Naive B cell (primary cell): ENCODE measurements around the gene DHRSX. TPM values are rescaled to one million over a fixed set of nuclear protein-coding genes. Genes with fewer than 3 reads are reported as not detected.

Experiments
- ATAC-seq, 2 donors: fragments of 150-1000 bp; cut with Tn5 transposase; 2 replicates each; pipeline ENCODE4 v1.10.0; 2021; ENCODE audit warnings: low read depth in 2 of 2, mild to moderate bottlenecking in 2 of 2, moderate library complexity in 2 of 2
- DNase-seq: peaks from one replicate; pipeline ENCODE4 v3.0.0; 2022
- H3K27ac Mint-ChIP-seq, 6 donors: one replicate each; pipeline ENCODE4 v1.8.0; 2020 to 2022; ENCODE audit warnings: mild to moderate bottlenecking in 6 of 6, mixed read lengths in 6 of 6, moderate library complexity in 5 of 6, inconsistent platforms in 2 of 6
- H3K27me3 Mint-ChIP-seq, 3 donors: one replicate each; pipeline ENCODE4 v1.8.0; 2021 to 2022; ENCODE audit warnings: mixed read lengths in 3 of 3, mild to moderate bottlenecking in 1 of 3
- H3K36me3 Mint-ChIP-seq, 2 donors: one replicate each; pipeline ENCODE4 v1.8.0; 2020 to 2022; ENCODE audit warnings: mixed read lengths in 2 of 2, inconsistent platforms in 1 of 2, mild to moderate bottlenecking in 1 of 2
- H3K4me1 Mint-ChIP-seq, 3 donors: one replicate each; pipeline ENCODE4 v1.8.0; 2020 to 2022; ENCODE audit warnings: mixed read lengths in 3 of 3, inconsistent platforms in 1 of 3, mild to moderate bottlenecking in 1 of 3, moderate library complexity in 1 of 3
- H3K4me3 Mint-ChIP-seq, 8 donors: one replicate each; pipeline ENCODE4 v1.8.0; 2020 to 2022; ENCODE audit warnings: mild to moderate bottlenecking in 8 of 8, mixed read lengths in 8 of 8, moderate library complexity in 8 of 8, inconsistent platforms in 2 of 8
- H3K9me3 Mint-ChIP-seq, 7 donors: one replicate each; pipeline ENCODE4 v1.8.0; 2020 to 2022; ENCODE audit warnings: mixed read lengths in 7 of 7, mild to moderate bottlenecking in 5 of 7, inconsistent platforms in 2 of 7, moderate library complexity in 1 of 7
- polyA plus RNA-seq, 6 donors: library from polyadenylated mRNA; unstranded; fragments of 300-500 nt; fragmentation: Illumina TruSeq; gene quantifications; one replicate each; pipeline ENCODE4 v1.2.3, GENCODE V29; 2021; ENCODE audit warnings: low read depth in 6 of 6

Gene DHRSX
- polyA plus RNA-seq, 6 donors from 2014 or later: 20.9 to 33.3 (median 28.4) TPM

DNA sequence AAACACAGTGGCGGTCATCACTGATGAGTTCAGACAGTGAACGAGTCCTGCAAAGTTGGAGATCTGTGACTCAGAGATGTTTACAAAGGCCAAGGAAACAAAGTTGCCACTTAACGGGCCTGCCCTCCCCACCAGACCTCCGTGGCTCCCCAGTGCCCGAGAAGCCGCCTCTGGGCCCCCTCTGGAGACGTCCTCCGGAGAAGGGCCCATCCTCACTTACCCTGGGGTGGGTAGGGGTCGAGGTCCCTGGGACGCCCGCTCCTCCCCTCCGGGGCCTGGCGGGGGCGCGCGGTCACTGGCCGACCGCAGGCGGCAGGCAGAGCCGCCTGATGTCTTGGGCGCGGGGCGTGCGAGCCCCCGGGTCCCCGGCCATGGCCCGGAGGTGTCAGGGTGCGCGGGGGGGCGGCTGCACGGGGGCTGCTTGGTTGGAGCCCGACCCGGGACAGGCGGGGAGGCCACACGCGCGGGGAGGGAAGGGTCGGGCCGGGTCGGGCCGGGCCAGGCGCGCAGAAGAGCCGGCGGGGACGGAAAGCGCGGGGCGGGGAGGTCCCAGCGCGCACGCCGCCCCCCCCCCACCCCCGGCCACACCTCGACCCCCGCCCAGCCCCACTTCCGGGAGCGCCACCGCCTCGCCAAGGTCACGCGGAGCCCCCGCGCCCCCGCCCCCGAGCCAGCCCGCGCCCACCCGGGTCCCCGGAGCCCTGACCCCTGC is 529 bp downstream of the DHRSX start:
- peak overlapping the region; percentile 82 to 92 (median 86) for H3K4me3 Mint-ChIP-seq
- H3K36me3 Mint-ChIP-seq: no peaks in the 10 kb centered on the region

DNA sequence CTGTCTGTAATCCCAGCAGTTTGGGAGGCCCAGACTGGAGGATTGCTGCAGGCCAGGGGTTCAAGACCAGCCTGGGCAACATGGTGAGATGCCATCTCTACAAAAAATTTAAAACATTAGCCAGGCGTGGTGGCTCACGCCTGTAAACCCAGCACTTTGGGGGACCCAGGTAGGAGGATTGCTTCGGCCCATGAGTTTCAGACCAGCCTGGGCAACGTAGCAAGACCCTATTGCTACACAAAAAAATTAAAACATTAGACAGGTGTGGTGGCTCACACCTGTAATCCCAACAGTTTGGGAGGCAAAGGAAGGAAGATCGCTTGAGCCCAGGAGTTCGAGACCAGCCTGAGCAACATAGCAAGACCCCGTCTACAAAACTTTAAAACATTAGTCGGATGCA is 1.3 kb downstream of the DHRSX start:
- ATAC-seq (no peak), DNase-seq (no peak)
- peak overlapping the region; percentile 82 to 92 (median 86) for H3K4me3 Mint-ChIP-seq
- H3K27ac Mint-ChIP-seq: peak overlapping the region in 5 of 6 donors; percentile 81 to 94 (median 92)
- no peaks in the 10 kb centered on the region for H3K27me3 Mint-ChIP-seq
- H3K4me1 Mint-ChIP-seq: peaks cover 20 to 44% (median 39%) of the 10 kb centered on the region in 3 donors
- no peaks in the 10 kb centered on the region for H3K9me3 Mint-ChIP-seq
- no peaks in the 10 kb centered on the region for H3K36me3 Mint-ChIP-seq

More for the DNA sequence above, 529 bp downstream of the DHRSX start:
- peak; percentile 56 for ATAC-seq
- H3K9me3 Mint-ChIP-seq: no peaks in the 10 kb centered on the region
- no peaks in the 10 kb centered on the region for H3K27me3 Mint-ChIP-seq
- peak; percentile 29 for DNase-seq
- peak overlapping the region in 5 of 6 donors; percentile 81 to 94 (median 92) for H3K27ac Mint-ChIP-seq
- peaks cover 20 to 44% (median 39%) of the 10 kb centered on the region in 3 donors for H3K4me1 Mint-ChIP-seq

DNA sequence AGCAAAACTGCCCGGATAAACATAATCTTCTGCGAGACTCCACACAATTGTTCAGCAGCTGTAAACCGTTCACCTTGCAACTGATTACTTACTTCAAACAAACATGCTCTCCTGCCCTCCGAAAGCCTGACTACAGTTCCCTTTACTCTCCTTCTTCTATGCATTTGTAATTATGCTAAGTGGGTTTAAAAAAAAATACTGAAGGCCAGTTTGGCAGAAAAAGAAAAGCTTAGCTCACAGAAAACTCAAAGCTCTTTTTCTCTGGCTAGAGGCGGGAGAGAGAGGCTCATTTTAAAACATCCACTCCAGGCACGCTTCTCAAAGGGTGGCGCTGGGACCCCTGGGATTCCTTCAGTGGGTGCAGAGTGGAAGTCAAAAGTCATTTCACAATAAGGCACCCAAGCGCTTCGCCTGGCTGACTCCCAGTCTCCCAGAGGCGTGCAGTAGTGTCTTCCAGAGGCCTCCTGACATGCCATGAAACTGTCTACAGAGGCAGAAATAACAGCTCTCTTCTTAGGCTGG is 1.9 kb downstream of the DHRSX start:
- no peaks in the 10 kb centered on the region for H3K27me3 Mint-ChIP-seq
- no peaks in the 10 kb centered on the region for H3K36me3 Mint-ChIP-seq
- ATAC-seq (no peak), DNase-seq (no peak)
- peak overlapping the region; percentile 82 to 92 (median 86) for H3K4me3 Mint-ChIP-seq
- peaks cover 20 to 44% (median 39%) of the 10 kb centered on the region in 3 donors for H3K4me1 Mint-ChIP-seq
- no peaks in the 10 kb centered on the region for H3K9me3 Mint-ChIP-seq
- peak overlapping the region in 5 of 6 donors; percentile 63 to 94 (median 87) for H3K27ac Mint-ChIP-seq

DNA sequence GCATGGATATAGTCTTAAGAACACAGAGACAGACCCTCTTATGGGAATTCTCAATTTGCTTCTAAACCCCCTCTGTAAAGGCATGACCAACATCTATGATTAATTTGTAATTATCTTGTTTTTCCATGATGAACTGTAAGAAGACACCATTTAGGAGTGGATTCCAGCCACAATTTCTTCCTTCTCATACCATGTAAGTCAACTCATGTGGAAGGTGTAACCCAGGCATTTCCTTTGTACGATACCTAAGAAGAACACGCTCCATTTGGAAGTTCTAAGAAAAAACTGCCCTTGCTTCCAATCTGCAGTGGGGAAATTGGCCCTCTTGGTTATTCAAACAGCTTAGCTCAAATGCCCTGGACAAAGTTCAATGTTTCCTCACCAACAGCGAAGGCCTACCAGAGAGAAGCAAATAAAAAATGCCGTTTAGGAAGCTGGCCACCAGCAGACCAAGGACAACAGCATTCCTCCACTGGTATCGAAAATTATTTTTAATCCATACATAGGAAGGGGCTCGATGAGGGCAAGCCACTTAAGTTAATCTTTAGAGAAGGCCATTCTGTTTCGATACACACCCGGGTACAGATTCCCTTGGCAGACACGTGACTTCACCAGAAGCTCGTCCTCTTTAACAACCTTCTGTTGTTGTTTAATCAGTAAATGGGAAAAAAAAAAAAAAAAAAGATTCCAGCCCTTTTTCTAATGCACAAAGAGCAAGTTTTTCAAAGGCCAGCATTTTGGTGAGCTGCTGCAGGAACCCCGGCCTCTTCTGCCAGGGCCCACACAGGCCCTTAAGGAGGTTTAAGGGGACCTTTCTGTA is 2.6 kb downstream of the DHRSX start:
- Mint-ChIP-seq H3K27me3 (no peaks in the 10 kb centered on the region), H3K9me3 (no peaks in the 10 kb centered on the region), H3K27ac (peak overlapping the region; percentile 12 to 94 (median 84)), H3K4me3 (peak overlapping the region; percentile 82 to 92 (median 86)), H3K4me1 (peaks cover 20 to 39% (median 39%) of the 10 kb centered on the region in 3 donors), H3K36me3 (no peaks in the 10 kb centered on the region)
- DNase-seq (no peak), ATAC-seq (no peak)

DNA sequence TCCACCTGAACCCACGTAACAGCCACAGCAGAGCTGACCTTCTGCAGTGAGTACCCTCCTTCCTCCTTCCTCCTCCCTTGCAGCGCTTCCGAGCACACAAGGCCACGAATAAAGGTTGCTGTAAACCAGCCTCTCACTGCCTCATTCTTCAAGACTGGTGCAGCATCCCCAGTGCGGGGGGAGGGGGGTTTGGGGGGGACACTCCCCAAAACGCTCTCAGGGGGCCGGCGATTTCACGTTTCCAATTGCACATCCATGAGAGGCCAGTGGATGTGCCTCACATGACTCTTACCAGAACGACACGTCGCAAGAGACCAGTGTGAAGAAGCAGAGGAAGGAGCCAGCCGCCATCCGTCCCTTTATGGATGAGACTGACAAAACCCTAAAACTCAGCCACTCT is 5.2 kb downstream of the DHRSX start:
- no peaks in the 10 kb centered on the region for H3K9me3 Mint-ChIP-seq
- H3K36me3 Mint-ChIP-seq: no peaks in the 10 kb centered on the region
- no peaks in the 10 kb centered on the region for H3K27me3 Mint-ChIP-seq
- peaks cover 30 to 52% (median 50%) of the 10 kb centered on the region in 3 donors for H3K4me1 Mint-ChIP-seq
- peak overlapping the region in 1 of 6 donors; percentile 79 for H3K27ac Mint-ChIP-seq
- DNase-seq (no peak), ATAC-seq (no peak)
- peak overlapping the region in 1 of 8 donors; percentile 33 for H3K4me3 Mint-ChIP-seq

DNA sequence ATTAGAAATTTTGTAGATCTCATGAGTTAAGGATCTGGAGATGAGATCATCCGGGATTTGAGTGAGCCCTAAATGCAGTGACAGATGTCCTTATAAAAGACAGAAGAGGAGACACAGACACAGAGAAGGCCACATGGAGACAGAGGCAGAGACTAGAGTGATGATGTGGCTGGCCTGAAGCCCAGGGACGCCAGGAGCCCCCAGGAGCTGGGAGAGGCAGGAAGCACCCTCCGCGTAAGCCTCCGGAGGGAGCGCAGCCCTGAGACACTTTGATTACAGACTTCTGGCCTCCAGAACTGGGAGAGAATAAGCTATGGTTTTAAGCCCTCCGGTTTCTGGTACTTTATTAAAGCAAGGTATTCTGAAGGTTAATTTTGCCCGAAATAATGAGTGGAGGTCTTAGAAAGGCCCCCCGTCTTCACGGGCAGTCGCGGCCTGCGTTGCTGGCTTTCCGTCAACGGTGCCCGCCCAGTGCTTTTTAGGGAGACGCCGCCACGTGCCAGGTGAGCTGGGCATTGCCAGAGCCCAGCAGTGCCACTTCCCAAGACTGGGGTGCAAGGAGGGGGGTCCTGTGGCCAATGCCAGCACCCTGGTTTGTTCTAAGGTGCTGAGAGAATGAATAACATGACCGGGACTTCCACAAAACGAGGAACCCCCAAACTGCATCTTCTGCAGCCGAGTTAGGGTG is 8.1 kb downstream of the DHRSX start:
- ATAC-seq (no peak), DNase-seq (no peak)
- H3K36me3 Mint-ChIP-seq: no peaks in the 10 kb centered on the region
- peaks cover 15 to 29% (median 28%) of the 10 kb centered on the region in 3 donors for H3K4me1 Mint-ChIP-seq
- H3K4me3 Mint-ChIP-seq: no peak overlapping the region
- peak overlapping the region in 4 of 6 donors; percentile 57 to 78 (median 64) for H3K27ac Mint-ChIP-seq
- no peaks in the 10 kb centered on the region for H3K9me3 Mint-ChIP-seq
- no peaks in the 10 kb centered on the region for H3K27me3 Mint-ChIP-seq

DNA sequence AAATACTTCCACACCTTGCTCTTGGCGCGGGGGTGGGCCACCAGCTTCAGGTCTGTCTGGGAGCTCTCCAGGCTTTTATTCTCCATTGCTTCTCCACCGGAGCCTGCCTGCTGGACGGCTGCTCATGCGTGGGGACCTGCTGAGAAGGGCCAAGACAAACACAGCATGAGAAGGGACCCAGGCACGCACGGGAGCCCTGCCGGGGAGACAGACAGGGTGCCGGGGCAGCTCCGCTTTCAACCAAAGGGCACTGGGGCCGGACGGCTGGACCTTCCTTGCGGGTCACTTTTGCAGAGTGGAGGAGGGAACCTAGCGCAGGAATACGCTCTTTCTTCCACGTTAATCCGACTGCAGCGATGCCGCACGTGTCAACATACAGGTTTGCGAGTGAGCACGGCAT is 10.1 kb downstream of the DHRSX start:
- DNase-seq (no peak), ATAC-seq (no peak)
- Mint-ChIP-seq H3K4me3 (no peak overlapping the region), H3K9me3 (no peaks in the 10 kb centered on the region), H3K4me1 (peaks cover 17 to 26% (median 21%) of the 10 kb centered on the region in 3 donors), H3K36me3 (no peaks in the 10 kb centered on the region), H3K27ac (no peak overlapping the region), H3K27me3 (no peaks in the 10 kb centered on the region)

DNA sequence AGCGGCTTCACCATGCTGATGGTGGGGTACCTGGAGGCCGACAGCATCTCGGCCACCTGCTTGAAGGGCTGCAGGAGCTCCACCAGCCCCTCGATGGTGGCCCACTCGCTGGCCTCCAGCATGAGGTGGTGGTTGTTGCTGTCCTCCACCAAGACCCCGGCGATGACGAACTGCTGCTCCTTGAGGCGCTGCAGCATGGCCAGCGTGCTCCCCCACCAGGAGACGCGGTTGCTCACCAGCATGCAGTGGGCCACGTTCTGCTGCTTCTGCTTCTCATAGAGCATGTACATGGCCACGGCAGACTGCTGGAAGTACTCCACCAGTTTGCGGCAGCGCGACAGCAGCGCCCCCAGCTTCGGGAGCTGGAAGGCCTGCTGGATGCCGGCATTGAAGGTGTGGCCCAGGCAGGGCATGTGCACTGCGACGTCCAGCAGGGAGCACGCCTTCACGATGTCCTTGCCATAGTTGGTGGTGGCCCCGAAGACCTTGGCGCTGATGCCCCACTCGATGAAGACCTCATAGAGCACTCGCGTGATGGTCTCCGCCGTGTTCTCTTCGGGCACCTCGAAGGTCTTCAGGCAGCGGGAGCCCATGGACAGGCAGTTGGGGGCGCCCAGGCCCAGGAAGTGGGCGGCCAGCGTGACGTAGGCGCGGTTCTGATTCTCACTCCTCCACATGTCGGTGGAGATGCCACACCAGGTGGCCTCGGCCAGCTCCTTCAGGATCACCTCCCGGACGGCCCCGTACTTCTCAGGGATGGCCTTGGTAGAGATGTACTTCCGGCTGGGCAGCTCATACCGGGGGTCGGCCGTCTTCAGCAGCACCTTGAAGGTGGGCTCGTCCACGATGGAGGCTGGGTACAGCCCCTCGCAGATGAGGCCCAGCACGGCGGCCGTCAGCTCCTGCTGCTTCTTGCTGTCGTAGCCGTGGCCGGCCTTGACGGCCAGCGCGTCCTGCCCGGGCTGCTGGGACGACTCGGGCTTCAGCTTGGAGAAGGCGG is 11.0 kb downstream of the DHRSX start:
- no peak overlapping the region for H3K4me3 Mint-ChIP-seq
- H3K4me1 Mint-ChIP-seq: peaks cover 21 to 30% (median 21%) of the 10 kb centered on the region in 3 donors
- H3K9me3 Mint-ChIP-seq: no peaks in the 10 kb centered on the region
- no peak for ATAC-seq
- peak overlapping the region in 1 of 6 donors; percentile 7 for H3K27ac Mint-ChIP-seq
- DNase-seq: no peak
- no peaks in the 10 kb centered on the region for H3K36me3 Mint-ChIP-seq
- no peaks in the 10 kb centered on the region for H3K27me3 Mint-ChIP-seq

DNA sequence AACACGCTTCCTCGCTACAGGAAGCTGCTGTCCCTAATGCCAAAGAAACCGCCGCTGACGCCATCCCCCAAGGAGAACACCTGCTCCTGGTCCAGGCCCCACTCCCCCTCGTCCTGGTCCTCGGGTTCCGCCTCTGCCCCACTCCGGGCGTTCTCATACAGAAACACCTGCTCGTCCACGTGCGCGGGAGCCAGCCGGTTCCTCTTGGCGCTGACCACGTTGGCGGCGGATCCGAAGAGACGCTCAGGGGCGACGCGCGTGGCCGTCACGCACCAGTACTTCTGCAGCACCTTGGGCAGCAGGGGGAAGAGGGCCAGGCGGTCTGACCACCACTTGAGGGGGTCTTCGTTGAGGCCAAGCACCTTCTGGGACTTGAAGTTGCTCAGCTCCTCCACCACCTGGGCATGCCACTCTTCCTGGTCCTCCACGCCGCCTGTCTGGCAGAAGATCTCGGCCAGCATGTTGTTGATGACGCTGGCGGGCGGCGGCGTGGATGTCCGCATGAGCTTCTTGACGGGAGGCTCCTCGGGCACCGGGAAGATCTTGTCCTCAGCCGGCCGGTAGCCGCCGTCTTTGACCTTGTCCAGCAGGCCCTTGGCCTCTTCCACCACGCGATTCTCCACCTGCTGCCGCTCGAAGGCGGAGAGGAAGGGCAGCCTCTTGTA is 12.0 kb downstream of the DHRSX start:
- Mint-ChIP-seq H3K27me3 (no peaks in the 10 kb centered on the region), H3K27ac (no peak overlapping the region), H3K4me3 (no peak overlapping the region), H3K4me1 (peaks cover 25 to 31% (median 27%) of the 10 kb centered on the region in 3 donors), H3K36me3 (no peaks in the 10 kb centered on the region), H3K9me3 (no peaks in the 10 kb centered on the region)
- ATAC-seq (no peak), DNase-seq (no peak)

DNA sequence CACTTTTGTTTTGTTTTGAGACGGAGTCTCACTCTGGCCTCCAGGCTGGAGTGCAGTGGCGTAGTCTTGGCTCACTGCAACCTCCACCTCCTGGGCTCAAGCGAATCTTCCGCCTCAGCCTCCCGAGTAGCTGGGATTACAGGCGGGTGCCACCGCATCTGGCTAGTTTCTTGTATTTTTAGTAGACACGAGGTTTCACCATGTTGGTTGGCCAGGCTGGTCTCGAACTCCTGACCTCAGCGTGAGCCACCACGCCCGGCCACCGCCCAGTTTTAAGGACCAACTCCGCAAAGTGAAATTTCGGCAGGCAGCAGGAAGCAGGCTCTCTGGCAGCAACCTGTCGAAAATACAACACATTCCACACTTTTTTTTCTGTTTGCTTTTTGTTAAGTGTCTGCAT is 13.4 kb downstream of the DHRSX start:
- Mint-ChIP-seq H3K27ac (no peak overlapping the region), H3K9me3 (no peaks in the 10 kb centered on the region), H3K4me1 (peaks cover 19 to 31% (median 22%) of the 10 kb centered on the region in 3 donors), H3K4me3 (no peak overlapping the region), H3K36me3 (no peaks in the 10 kb centered on the region), H3K27me3 (no peaks in the 10 kb centered on the region)
- ATAC-seq (no peak), DNase-seq (no peak)

DNA sequence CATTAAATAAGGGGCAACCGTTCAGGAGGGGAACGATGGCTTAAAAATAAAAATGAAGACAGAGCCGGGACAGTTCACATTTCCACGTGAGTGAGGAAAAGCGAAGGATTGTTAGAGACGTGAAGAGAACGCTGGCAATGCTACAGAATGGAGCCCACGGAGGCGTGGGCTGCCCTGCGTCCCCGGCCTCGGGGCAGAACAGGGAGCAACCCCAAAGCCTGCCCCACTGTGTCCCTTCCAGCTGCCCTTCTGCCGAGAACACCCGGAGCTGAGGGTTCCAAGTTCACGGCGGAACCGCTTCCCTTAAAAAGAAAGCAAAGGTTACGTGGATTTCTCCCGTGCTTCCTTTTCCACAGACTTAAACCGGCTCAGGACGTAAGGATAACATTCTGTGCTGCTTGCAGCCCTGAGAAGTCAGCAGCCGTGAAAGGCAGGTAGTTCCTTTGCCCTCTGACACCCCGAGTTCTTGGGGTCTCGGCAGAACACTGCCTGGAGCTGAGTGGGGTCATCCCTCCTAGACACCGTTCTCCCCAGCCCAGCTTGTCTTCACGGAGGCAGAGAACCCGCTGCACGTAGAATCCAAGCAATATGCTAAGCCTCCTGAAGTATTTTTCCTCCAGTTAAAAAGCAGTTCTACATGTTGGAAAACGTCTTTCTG is 14.2 kb downstream of the DHRSX start:
- Mint-ChIP-seq H3K4me1 (peaks cover 11 to 25% (median 15%) of the 10 kb centered on the region in 3 donors), H3K27ac (peak overlapping the region in 2 of 6 donors; percentile 66 to 72), H3K9me3 (no peaks in the 10 kb centered on the region), H3K4me3 (no peak overlapping the region), H3K27me3 (no peaks in the 10 kb centered on the region), H3K36me3 (no peaks in the 10 kb centered on the region)
- ATAC-seq (no peak), DNase-seq (no peak)
